Activated CD4-positive, alpha-beta memory T cell treated with anti-CD3 and anti-CD28 coated beads for 36 hours (primary cell): ENCODE measurements around the gene ACKR2. TPM values are rescaled to one million over a fixed set of nuclear protein-coding genes. Genes with fewer than 3 reads are reported as not detected.

Source experiments
- CTCF ChIA-PET: fragments of 350-600 bp; sonication (Branson Sonifier 250); formaldehyde crosslinking; loops from one replicate; lab custom pipeline; 2021; ENCODE audit warnings: antibody characterized with exemption, inconsistent platforms; lab: Charles Lee
- POLR2A ChIA-PET: fragments of 350-600 bp; sonication (Branson Sonifier 250); formaldehyde crosslinking; loops from one replicate; lab custom pipeline; 2021; ENCODE audit warnings: antibody characterized with exemption; lab: Charles Lee
- DNase-seq: peaks from one replicate; pipeline ENCODE4 v3.0.0-alpha.2; 2020
- H3K27ac Mint-ChIP-seq: one replicate; pipeline ENCODE4 v1.8.0; 2021; ENCODE audit warnings: mixed read lengths
- H3K27me3 Mint-ChIP-seq: one replicate; pipeline ENCODE4 v1.8.0; 2021; ENCODE audit warnings: mixed read lengths
- H3K36me3 Mint-ChIP-seq: one replicate; pipeline ENCODE4 v1.8.0; 2021; ENCODE audit warnings: mixed read lengths
- H3K4me1 Mint-ChIP-seq: one replicate; pipeline ENCODE4 v1.8.0; 2021; ENCODE audit warnings: low read depth, mixed read lengths
- H3K4me3 Mint-ChIP-seq: one replicate; pipeline ENCODE4 v1.8.0; 2021; ENCODE audit warnings: mild to moderate bottlenecking, mixed read lengths
- H3K9me3 Mint-ChIP-seq: one replicate; pipeline ENCODE4 v1.8.0; 2021; ENCODE audit warnings: mixed read lengths
- intact Hi-C: fragments of 100-400 bp; cut with micrococcal nuclease; formaldehyde crosslinking; loops from one replicate; pipeline ENCODE4 v1.15.1; 2023
- total RNA-seq, 2 experiments: library from RNA; stranded (reverse); gene quantifications; one replicate each; pipeline ENCODE4 v1.2.3, GENCODE V29; 2021

Gene ACKR2
- total RNA-seq, 2 experiments from 2014 or later: 0.44 to 0.74 TPM

DNA sequence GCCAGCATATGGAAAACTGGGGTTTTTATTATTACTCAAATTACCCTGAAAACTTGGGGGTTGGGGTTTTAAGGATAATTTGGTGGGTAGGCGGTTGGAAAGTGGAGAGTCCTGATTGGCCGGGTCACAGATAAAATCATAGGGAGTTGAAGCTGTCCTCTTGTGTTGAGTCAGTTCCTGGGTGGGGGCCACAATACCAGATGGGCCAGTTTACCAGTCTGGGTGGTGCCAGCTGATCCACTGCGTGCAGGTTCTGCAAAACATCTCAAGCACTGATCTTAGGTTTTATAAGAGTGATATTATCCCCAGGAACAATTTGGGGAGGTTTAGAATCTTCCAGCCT is 91.8 kb downstream of the ACKR2 start:
- H3K4me1 Mint-ChIP-seq: peaks cover 3% of the 10 kb centered on the region
- CTCF ChIA-PET: no interaction called here
- no peak overlapping the region for H3K4me3 Mint-ChIP-seq
- peaks cover 4% of the 10 kb centered on the region for H3K36me3 Mint-ChIP-seq
- H3K27ac Mint-ChIP-seq: no peak overlapping the region
- peaks cover 13% of the 10 kb centered on the region for H3K9me3 Mint-ChIP-seq
- POLR2A ChIA-PET: no interaction called here
- intact Hi-C loops: no loop called here
- DNase-seq: no peak
- H3K27me3 Mint-ChIP-seq: peaks cover 19% of the 10 kb centered on the region

DNA sequence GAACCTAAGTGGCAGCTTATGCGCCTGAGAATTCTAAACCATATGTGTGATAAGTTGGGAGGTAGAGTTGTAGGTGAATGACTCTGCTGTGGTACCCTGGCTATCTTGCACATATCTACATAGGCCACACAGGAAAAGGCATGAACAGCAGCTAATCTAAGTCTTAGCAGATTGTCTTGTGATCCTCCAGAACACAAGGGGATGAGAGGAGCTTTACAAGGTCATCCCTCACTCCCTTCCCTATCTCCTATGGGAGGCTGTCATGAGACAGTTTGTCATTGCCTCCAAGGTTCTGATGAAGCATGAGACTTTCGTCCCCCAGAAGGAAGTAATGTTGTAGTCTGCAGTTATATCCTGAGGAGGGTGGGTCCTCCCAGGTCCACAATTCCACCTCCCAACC is 93.0 kb downstream of the ACKR2 start:
- Mint-ChIP-seq H3K9me3 (peaks cover 13% of the 10 kb centered on the region), H3K36me3 (peaks cover 4% of the 10 kb centered on the region), H3K27me3 (peaks cover 29% of the 10 kb centered on the region), H3K27ac (no peak overlapping the region), H3K4me1 (peaks cover 8% of the 10 kb centered on the region), H3K4me3 (no peak overlapping the region)
- intact Hi-C loops: no loop called here
- no peak for DNase-seq
- CTCF ChIA-PET: no interaction called here
- POLR2A ChIA-PET: interaction anchor here (0.6 kb wide), 1 partner anchor 18 kb away, joined by 5 read pairs; no protein-coding TSS in a partner anchor

DNA sequence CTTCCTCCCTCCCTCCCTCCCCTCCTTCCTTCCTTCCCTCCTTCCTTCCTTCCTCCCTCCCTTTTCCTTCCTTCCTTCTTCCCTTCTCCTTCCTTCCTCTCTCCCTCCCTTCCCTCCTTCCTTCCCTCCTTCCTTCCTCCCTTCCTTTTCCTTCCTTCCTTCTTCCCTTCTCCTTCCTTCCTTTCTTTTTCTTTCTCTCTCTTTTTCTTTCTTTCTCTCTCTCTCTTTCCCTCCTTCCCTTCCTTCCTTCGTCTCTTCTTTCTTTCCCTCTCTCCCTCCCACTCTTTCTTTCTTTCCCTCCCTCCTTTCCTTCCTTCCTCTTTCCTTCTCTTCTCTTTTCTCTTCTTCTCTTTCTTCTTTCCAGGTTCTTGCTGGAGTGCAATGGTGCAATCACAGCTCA is 94.8 kb downstream of the ACKR2 start:
- H3K4me3 Mint-ChIP-seq: no peak overlapping the region
- peaks cover 4% of the 10 kb centered on the region for H3K36me3 Mint-ChIP-seq
- H3K27ac Mint-ChIP-seq: no peak overlapping the region
- CTCF ChIA-PET: no interaction called here
- H3K9me3 Mint-ChIP-seq: peaks cover 13% of the 10 kb centered on the region
- no peak for DNase-seq
- POLR2A ChIA-PET: no interaction called here
- intact Hi-C loops: no loop called here
- peaks cover 35% of the 10 kb centered on the region for H3K27me3 Mint-ChIP-seq
- peaks cover 8% of the 10 kb centered on the region for H3K4me1 Mint-ChIP-seq

DNA sequence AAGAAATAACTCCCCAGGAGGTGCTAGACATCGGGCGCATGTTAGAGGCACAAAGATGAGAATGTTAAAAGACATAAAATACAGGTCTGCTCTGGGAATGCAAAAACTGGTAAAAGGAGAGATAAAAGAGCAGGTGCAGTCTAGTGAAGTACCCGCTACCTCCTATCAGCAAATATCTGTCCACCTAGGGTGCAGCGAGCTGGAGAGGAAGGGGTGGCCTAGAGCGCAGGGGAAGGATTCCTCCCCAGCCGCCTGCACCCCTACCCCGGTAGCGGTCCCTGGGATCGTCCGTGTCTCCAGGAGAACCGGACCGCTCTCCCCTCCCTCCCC is 96.5 kb downstream of the ACKR2 start:
- DNase-seq: no peak
- no peak overlapping the region for H3K27ac Mint-ChIP-seq
- H3K4me1 Mint-ChIP-seq: peaks cover 8% of the 10 kb centered on the region
- ChIA-PET CTCF (no interaction called here), POLR2A (no interaction called here)
- H3K4me3 Mint-ChIP-seq: peak overlapping the region; percentile 31
- intact Hi-C loops: no loop called here
- H3K9me3 Mint-ChIP-seq: peaks cover 13% of the 10 kb centered on the region
- H3K27me3 Mint-ChIP-seq: peaks cover 35% of the 10 kb centered on the region
- peaks cover 7% of the 10 kb centered on the region for H3K36me3 Mint-ChIP-seq

DNA sequence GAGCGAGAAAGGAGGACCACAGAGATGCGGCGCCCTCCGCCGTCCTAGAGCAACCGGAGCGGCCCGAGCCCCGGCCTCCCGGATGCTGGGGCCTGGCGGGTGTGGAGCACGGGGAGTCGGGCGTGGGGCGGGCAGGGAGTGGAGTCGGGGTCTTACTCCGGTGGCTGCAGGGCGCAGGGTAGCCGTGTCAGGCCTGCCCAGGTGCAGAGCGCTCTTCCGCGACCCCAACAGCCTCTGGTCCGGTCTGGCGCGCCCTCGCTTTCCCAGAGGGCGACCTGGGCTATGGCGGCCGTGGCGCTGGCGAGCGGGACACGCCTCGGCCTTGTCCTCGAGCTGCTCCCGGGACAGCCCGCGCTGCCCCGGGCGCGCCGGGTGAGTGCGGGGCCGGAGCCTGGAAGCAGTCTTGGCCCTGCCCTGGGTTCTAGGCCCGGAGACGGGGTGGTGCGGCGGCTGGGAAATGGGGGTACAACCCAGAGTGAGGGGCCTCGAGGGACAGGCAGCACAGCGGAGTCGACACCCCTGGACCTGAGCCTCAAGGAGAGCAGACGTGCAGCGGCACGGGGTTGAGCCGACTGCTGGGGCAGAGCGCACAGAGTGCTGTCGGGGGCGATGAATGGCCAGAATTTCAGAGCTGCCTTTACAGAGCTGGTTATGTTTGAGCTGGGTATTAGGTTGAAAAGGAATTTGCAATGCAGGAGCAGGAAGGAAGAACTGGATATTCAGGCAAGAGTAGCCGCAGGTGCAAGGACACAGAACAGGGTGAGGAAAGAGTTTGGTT is 97.0 kb downstream of the ACKR2 start, which contains the start of gene ZNF662:
TSS of gene ZNF662 (plus strand) at position 73 of the 778 bp plus-strand sequence. CDS start 1,973 bp downstream, outside the sequence.
- Mint-ChIP-seq H3K4me3 (peak within 1 kb of the TSS; percentile 31), H3K27ac (no peak within 1 kb of the TSS), H3K4me1 (peaks cover 8% of the 10 kb centered on the region), H3K9me3 (peaks cover 13% of the 10 kb centered on the region), H3K27me3 (peaks cover 35% of the 10 kb centered on the region), H3K36me3 (peaks cover 7% of the 10 kb centered on the region)
- intact Hi-C loops: no loop called here
- ChIA-PET CTCF (no interaction called here), POLR2A (no interaction called here)
- DNase-seq: peak; percentile 21

DNA sequence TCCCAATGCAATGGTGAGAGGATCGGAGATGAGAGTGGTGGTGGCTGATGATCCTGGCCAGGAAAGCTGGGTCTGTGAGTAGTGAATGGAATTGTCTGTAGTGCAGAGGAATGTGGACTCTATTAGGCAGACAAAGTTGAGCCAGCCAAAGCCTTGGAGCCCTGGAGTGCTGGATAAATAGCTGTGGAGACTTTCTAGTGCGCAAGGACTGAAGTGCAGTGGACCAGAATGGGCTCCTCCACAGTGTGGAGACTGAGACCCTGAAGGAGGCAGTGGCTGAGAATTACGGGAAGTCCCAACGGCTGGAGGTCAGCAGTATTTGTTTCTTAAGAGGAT is 97.6 kb downstream of the ACKR2 start:
- H3K4me3 Mint-ChIP-seq: no peak overlapping the region
- peaks cover 13% of the 10 kb centered on the region for H3K9me3 Mint-ChIP-seq
- CTCF ChIA-PET: no interaction called here
- peaks cover 35% of the 10 kb centered on the region for H3K27me3 Mint-ChIP-seq
- H3K36me3 Mint-ChIP-seq: peaks cover 7% of the 10 kb centered on the region
- no peak for DNase-seq
- H3K4me1 Mint-ChIP-seq: peaks cover 8% of the 10 kb centered on the region
- intact Hi-C loops: no loop called here
- POLR2A ChIA-PET: no interaction called here
- no peak overlapping the region for H3K27ac Mint-ChIP-seq

DNA sequence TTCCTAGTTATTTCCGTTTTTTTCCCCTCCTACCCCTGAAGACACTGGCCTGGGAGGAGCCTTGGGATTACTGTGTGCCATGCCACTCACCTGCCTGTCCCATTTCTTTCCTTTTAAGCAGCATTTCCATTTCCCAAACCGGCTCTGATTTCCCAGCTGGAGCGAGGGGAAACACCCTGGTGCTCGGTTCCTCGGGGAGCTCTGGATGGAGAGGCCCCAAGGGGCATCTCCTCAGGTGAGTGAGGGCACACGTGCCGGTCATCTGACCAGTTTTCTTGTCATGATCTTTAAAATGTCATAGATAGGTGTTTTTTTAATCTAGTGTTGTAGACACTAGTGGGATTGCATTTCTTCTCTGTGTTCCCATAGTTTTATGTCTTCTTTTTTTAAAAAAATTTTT is 99.4 kb downstream of the ACKR2 start:
- H3K27ac Mint-ChIP-seq: no peak overlapping the region

DNA sequence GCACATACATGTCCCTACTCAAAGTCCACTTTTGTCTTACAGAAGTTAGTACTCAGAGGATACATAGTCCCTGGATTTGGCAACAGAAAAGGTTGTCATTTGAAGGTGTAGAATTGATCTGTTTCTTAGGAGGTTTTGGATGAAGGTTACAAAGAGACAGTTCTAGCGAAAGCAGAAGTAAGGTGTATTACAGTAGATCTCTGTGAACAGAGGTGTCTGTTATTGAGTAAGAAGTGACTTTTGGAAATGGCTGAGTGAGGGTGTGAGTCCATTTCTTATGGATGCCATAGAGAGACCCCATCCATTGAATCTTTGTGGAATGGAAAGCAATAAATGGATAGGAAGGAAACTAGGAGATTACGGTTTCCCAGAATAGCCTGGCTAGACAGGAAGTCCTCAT is 102.3 kb downstream of the ACKR2 start:
- Mint-ChIP-seq H3K27me3 (peaks cover 15% of the 10 kb centered on the region), H3K4me3 (no peak overlapping the region), H3K9me3 (peaks cover 32% of the 10 kb centered on the region), H3K36me3 (peaks cover 30% of the 10 kb centered on the region), H3K27ac (no peak overlapping the region), H3K4me1 (peaks cover 3% of the 10 kb centered on the region)
- no peak for DNase-seq
- intact Hi-C loops: no loop called here
- POLR2A ChIA-PET: no interaction called here
- CTCF ChIA-PET: no interaction called here

More for the DNA sequence above, 99.4 kb downstream of the ACKR2 start:
- POLR2A ChIA-PET: no interaction called here
- H3K4me1 Mint-ChIP-seq: peaks cover 8% of the 10 kb centered on the region
- H3K36me3 Mint-ChIP-seq: peaks cover 13% of the 10 kb centered on the region
- DNase-seq: no peak
- no peak overlapping the region for H3K4me3 Mint-ChIP-seq
- CTCF ChIA-PET: no interaction called here
- H3K9me3 Mint-ChIP-seq: peaks cover 16% of the 10 kb centered on the region
- intact Hi-C loops: no loop called here
- H3K27me3 Mint-ChIP-seq: peaks cover 29% of the 10 kb centered on the region

DNA sequence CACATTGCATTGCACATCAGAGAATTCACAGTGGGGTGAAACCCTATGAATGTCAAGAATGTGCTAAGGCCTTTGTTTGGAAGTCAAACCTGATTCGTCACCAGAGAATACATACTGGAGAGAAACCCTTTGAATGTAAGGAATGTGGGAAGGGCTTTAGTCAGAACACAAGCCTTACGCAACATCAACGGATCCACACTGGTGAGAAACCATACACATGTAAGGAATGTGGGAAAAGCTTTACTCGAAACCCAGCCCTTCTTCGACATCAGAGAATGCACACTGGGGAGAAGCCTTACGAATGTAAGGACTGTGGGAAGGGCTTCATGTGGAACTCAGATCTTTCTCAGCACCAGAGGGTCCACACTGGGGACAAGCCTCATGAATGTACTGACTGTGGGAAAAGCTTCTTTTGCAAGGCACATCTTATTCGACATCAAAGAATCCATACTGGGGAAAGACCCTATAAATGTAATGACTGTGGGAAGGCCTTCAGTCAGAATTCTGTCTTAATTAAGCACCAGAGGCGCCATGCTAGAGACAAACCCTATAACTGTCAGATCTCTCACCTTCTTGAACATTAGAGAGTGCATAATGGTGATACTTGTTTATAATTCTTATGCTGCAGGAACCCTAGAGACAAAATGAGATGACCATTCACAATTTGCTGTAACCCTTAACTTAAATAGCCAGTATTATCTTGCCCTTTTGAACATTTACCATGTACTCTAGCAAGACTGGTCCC is 105.7 kb downstream of the ACKR2 start:
- intact Hi-C loops: no loop called here
- H3K4me1 Mint-ChIP-seq: no peaks in the 10 kb centered on the region
- no peak overlapping the region for H3K27ac Mint-ChIP-seq
- H3K36me3 Mint-ChIP-seq: peaks cover 38% of the 10 kb centered on the region
- H3K4me3 Mint-ChIP-seq: no peak overlapping the region
- peaks cover 1% of the 10 kb centered on the region for H3K27me3 Mint-ChIP-seq
- H3K9me3 Mint-ChIP-seq: peaks cover 47% of the 10 kb centered on the region
- CTCF ChIA-PET: no interaction called here
- POLR2A ChIA-PET: no interaction called here
- no peak for DNase-seq

Other genes starting within 250 kb of the ACKR2 start
- 10 to 100 TPM; 47.0 to 49.2 TPM for gene SEC22C, start 227.5 kb upstream of the ACKR2 start, total RNA-seq
- gene SS18L2, start 218.6 kb upstream of the ACKR2 start, total RNA-seq: 10 to 100 TPM; 58.0 to 59.3 TPM
- 10 to 100 TPM; 65.9 to 73.9 TPM for gene NKTR, start 208.8 kb upstream of the ACKR2 start, total RNA-seq
- 1 to 10 TPM; 1.0 to 1.1 TPM for gene ZBTB47, start 155.7 kb upstream of the ACKR2 start, total RNA-seq
- gene KLHL40, start 123.9 kb upstream of the ACKR2 start, total RNA-seq: not detected
- not detected for gene HHATL, start 106.6 kb upstream of the ACKR2 start, total RNA-seq
- gene CCDC13, start 36.2 kb upstream of the ACKR2 start, total RNA-seq: under 1 TPM in 1 of 2 experiments, not detected in 1; 0.76 TPM
- 10 to 100 TPM; 63.7 to 68.4 TPM for gene HIGD1A, start 5.0 kb upstream of the ACKR2 start, total RNA-seq
- not detected for gene CYP8B1, start 66.4 kb downstream of the ACKR2 start, total RNA-seq
- under 1 TPM; 0.39 to 0.64 TPM for gene ZNF662, start 96.7 kb downstream of the ACKR2 start, total RNA-seq
- gene GASK1A, start 169.9 kb downstream of the ACKR2 start, total RNA-seq: not detected